ENCODE measurements around the gene RCOR3. TPM values are rescaled to one million over a fixed set of nuclear protein-coding genes. Genes with fewer than 3 reads are reported as not detected.
A peak's percentile ranks its signal among the peaks of the same experiment; 100 is the strongest.

Gene RCOR3
- total RNA-seq, 1 experiment from 2014 or later = 70.3 TPM

DNA sequence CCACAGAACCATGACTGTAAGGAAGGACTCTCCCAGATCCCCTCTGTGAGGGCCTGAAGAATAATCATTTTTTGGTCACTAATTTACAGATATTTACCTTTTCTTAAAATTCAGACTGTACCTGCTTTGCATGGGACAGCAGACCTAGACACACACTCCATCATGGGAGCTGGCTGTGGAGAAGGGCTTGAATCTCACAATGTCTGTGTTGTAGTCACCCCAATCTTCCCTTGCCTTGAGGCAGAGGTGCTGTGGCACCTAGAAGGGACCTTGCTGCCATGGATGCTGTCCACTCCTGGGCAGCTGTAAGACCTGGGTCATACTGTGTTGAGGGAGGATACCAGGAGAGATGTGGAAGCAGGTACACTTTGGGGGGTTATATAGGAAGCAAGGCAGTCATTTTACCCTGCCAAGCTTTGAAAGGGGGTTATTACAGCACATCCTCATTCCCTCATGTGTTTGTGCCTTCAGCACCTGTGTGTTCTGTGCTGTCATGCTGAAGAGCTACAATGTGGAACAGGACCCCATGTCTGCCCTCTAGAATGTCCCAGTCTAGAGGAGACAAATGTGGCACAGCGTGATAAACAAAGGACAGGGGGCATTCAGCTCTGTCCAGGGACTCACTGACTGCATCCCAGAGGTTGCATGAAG lies 94.5 kb downstream of the RCOR3 start:
- no peak overlapping the region for H3K27ac Mint-ChIP-seq (ENCODE audit: low read depth, unreplicated experiment)
- H3K4me3 Mint-ChIP-seq (ENCODE audit: unreplicated experiment) = no peak overlapping the region
- ChIA-PET POLR2A (interaction anchor here (0.5 kb wide), 1 partner anchor 189 kb away, joined by 3 read pairs; no protein-coding TSS in a partner anchor), CTCF (interaction anchor here (0.6 to 6.9 kb wide), 7 partner anchors 9 to 1975 kb away, joined by 3 to 65 read pairs (median 5); no protein-coding TSS in a partner anchor)
- intact Hi-C loops (cut with micrococcal nuclease) = loop anchor here (2.0 kb wide), 1 partner anchor 31 kb away; no protein-coding TSS in a partner anchor
- BruUV-seq (replicated peaks) = no TSS peak
- no peak for DNase-seq (ENCODE audit: unreplicated experiment)
- peaks cover 9% of the 10 kb centered on the region for H3K36me3 Mint-ChIP-seq (ENCODE audit: insufficient read depth, unreplicated experiment)
- TF ChIP-seq, protein P1, sequence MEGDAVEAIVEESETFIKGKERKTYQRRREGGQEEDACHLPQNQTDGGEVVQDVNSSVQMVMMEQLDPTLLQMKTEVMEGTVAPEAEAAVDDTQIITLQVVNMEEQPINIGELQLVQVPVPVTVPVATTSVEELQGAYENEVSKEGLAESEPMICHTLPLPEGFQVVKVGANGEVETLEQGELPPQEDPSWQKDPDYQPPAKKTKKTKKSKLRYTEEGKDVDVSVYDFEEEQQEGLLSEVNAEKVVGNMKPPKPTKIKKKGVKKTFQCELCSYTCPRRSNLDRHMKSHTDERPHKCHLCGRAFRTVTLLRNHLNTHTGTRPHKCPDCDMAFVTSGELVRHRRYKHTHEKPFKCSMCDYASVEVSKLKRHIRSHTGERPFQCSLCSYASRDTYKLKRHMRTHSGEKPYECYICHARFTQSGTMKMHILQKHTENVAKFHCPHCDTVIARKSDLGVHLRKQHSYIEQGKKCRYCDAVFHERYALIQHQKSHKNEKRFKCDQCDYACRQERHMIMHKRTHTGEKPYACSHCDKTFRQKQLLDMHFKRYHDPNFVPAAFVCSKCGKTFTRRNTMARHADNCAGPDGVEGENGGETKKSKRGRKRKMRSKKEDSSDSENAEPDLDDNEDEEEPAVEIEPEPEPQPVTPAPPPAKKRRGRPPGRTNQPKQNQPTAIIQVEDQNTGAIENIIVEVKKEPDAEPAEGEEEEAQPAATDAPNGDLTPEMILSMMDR (IDR thresholded peaks at IDR 0.05; ENCODE audit: unreplicated experiment) = no peak
- peaks cover 15% of the 10 kb centered on the region for H3K4me1 Mint-ChIP-seq (ENCODE audit: insufficient read depth, unreplicated experiment)
- peaks cover 7% of the 10 kb centered on the region for H3K9me3 Mint-ChIP-seq (ENCODE audit: unreplicated experiment)
- H3K27me3 Mint-ChIP-seq (ENCODE audit: insufficient read depth, unreplicated experiment) = no peaks in the 10 kb centered on the region

DNA sequence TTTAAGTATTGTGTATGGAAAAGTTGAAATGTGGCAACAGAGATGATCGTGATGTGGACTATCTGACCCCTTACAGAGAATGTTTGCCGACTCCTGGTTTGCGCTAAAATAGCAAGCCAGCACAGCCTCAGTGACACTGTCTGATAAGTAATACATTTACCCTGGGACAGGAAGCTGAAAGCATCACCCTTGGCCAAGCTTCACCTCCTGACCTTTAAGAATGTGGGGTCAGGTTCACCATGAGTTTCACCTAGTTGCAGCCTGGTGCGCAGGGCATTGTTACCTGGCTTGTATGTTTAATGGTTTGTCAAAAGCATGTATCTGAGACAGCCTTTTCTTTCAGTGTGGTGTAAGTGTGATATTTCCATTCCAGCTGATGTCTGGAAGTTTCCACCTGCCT lies 96.7 kb downstream of the RCOR3 start:
- Mint-ChIP-seq H3K4me1 (ENCODE audit: insufficient read depth, unreplicated experiment) (peaks cover 32% of the 10 kb centered on the region), H3K27me3 (ENCODE audit: insufficient read depth, unreplicated experiment) (no peaks in the 10 kb centered on the region), H3K9me3 (ENCODE audit: unreplicated experiment) (peaks cover 7% of the 10 kb centered on the region), H3K36me3 (ENCODE audit: insufficient read depth, unreplicated experiment) (peaks cover 13% of the 10 kb centered on the region), H3K27ac (ENCODE audit: low read depth, unreplicated experiment) (no peak overlapping the region), H3K4me3 (ENCODE audit: unreplicated experiment) (no peak overlapping the region)
- ChIA-PET POLR2A (interaction anchor here (0.6 to 2.4 kb wide), 8 partner anchors 9 to 224 kb away, joined by 3 to 8 read pairs (median 4); partner anchors contain the start of gene SLC30A1), CTCF (interaction anchor here (0.6 to 6.9 kb wide), 7 partner anchors 9 to 903 kb away, joined by 3 to 65 read pairs (median 6); no protein-coding TSS in a partner anchor)
- no peak for DNase-seq (ENCODE audit: unreplicated experiment)
- TF ChIP-seq, protein P1 (IDR thresholded peaks at IDR 0.05; ENCODE audit: unreplicated experiment) = no peak
- BruUV-seq (replicated peaks) = no TSS peak
- intact Hi-C loops (cut with micrococcal nuclease) = no loop called here

DNA sequence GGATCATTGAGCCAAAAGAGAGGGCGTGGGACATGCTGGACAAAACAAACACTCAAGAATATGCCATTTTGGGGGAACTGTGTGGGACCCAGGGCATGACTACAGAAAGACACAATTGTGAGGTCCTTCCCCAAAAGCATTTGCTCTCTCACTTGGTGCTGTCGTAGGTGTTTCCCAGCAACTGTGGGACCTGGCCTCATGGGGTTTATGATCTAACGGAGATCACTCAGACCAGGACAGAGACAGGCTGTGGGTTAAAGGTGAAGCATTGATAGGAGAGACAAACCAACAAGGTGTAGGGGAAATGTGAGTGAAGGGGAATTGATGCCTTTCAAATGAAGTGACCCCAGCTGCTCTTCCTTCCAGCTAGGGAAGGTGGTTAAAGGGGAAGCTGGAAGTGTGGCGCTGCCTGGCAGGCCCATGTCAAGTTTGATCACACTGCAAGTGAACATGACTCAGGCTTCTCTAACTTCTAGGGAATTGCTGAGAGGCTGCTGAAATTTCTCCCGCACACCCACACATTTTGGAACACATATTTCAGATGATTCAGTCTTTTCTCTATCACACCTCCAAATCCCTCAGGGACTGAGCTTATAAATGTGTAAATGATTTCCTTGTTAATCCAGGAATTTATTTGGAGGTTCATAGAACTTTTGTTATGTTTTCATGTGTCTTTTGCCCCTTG lies 97.7 kb downstream of the RCOR3 start:
- BruUV-seq (replicated peaks) = no TSS peak
- Mint-ChIP-seq H3K9me3 (ENCODE audit: unreplicated experiment) (peaks cover 4% of the 10 kb centered on the region), H3K4me3 (ENCODE audit: unreplicated experiment) (no peak overlapping the region), H3K27me3 (ENCODE audit: insufficient read depth, unreplicated experiment) (no peaks in the 10 kb centered on the region), H3K36me3 (ENCODE audit: insufficient read depth, unreplicated experiment) (peaks cover 13% of the 10 kb centered on the region), H3K4me1 (ENCODE audit: insufficient read depth, unreplicated experiment) (peaks cover 34% of the 10 kb centered on the region), H3K27ac (ENCODE audit: low read depth, unreplicated experiment) (peak overlapping the region; percentile 18)
- TF ChIP-seq, protein P1 (IDR thresholded peaks at IDR 0.05; ENCODE audit: unreplicated experiment) = no peak
- DNase-seq (ENCODE audit: unreplicated experiment) = peak; percentile 76
- intact Hi-C loops (cut with micrococcal nuclease) = no loop called here
- ChIA-PET CTCF (interaction anchor here (0.6 to 6.9 kb wide), 14 partner anchors 10 to 1547 kb away, joined by 3 to 65 read pairs (median 4); no protein-coding TSS in a partner anchor), POLR2A (interaction anchor here (0.7 to 2.4 kb wide), 11 partner anchors 8 to 223 kb away, joined by 3 to 15 read pairs (median 4); partner anchors contain the start of gene SLC30A1)

DNA sequence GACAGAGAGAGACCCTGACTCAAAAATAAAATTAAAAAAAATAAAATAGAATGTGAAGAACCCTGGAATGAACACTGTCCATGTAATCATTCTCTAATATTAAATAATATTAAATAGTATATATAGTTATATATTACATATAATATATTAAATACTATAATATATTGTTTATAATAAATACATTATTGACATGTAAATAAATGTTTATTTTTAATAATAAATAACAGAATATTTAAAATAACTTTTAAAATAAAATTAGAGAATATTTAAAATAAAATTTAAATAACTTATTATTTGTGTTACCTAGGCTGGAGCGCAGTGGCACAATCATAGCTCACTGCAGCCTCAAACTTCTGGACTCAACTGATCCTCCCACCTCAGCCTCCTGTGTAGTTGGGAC lies 99.5 kb downstream of the RCOR3 start:
- no TSS peak for BruUV-seq (replicated peaks)
- Mint-ChIP-seq H3K27ac (ENCODE audit: low read depth, unreplicated experiment) (no peak overlapping the region), H3K36me3 (ENCODE audit: insufficient read depth, unreplicated experiment) (peaks cover 13% of the 10 kb centered on the region), H3K4me1 (ENCODE audit: insufficient read depth, unreplicated experiment) (peaks cover 34% of the 10 kb centered on the region), H3K9me3 (ENCODE audit: unreplicated experiment) (no peaks in the 10 kb centered on the region), H3K27me3 (ENCODE audit: insufficient read depth, unreplicated experiment) (no peaks in the 10 kb centered on the region), H3K4me3 (ENCODE audit: unreplicated experiment) (no peak overlapping the region)
- ChIA-PET POLR2A (interaction anchor here (0.6 to 2.3 kb wide), 2 partner anchors 24 to 878 kb away, joined by 4 to 10 read pairs; no protein-coding TSS in a partner anchor), CTCF (interaction anchor here (0.7 to 6.9 kb wide), 5 partner anchors 12 to 194 kb away, joined by 3 to 65 read pairs (median 4); no protein-coding TSS in a partner anchor)
- intact Hi-C loops (cut with micrococcal nuclease) = no loop called here
- no peak for DNase-seq (ENCODE audit: unreplicated experiment)
- TF ChIP-seq, protein P1 (IDR thresholded peaks at IDR 0.05; ENCODE audit: unreplicated experiment) = no peak

Measured in MCF 10A (cell line).